HepG2 (cell line): ENCODE data around the gene PRSS27. TPM values are rescaled to one million over a fixed set of nuclear protein-coding genes. Genes with fewer than 3 reads are reported as not detected.

Source experiments
- ATF4 ChIP-seq, 2 experiments: fragments of 450-650 bp in 1 of 2; sonication (generic) in 1 of 2; formaldehyde crosslinking; IDR thresholded peaks; 2 replicates each; pipeline versions ENCODE4 v1.5.0 to v1.8.0; 2020 to 2022; ENCODE audit warnings: mild to moderate bottlenecking in 1 of 2, missing genetic modification reagents in 1 of 2
- EZH2 ChIP-seq: conservative IDR thresholded peaks from 2 replicates; pipeline ENCODE4 v1.6.1; 2012; ENCODE audit warnings: mild to moderate bottlenecking, low read depth, low read length, moderate library complexity
- FOXP4 ChIP-seq: sonication (generic); formaldehyde crosslinking; IDR thresholded peaks from 2 replicates; pipeline ENCODE4 v1.4.0; 2020; ENCODE audit warnings: missing genetic modification reagents
- GATAD1 ChIP-seq: IDR thresholded peaks from 2 replicates; pipeline ENCODE4 v1.6.1; 2016; ENCODE audit warnings: missing genetic modification reagents, missing compliant biosample characterization
- HNRNPK ChIP-seq: fragments of 200-400 bp; formaldehyde crosslinking; IDR thresholded peaks from 2 replicates; pipeline ENCODE4 v1.6.1; 2018; ENCODE audit warnings: low read length, low read depth, moderate library complexity, mild to moderate bottlenecking; ENCODE audit not compliant: poor library complexity, severe bottlenecking
- PCBP1 ChIP-seq: fragments of 200-400 bp; formaldehyde crosslinking; IDR thresholded peaks from 2 replicates; pipeline ENCODE4 v1.6.1; 2017; ENCODE audit warnings: mild to moderate bottlenecking, low read depth, low read length, borderline replicate concordance
- SALL1 ChIP-seq: sonication (generic); formaldehyde crosslinking; IDR thresholded peaks from 2 replicates; pipeline ENCODE4 v1.8.0; 2022; ENCODE audit warnings: mild to moderate bottlenecking, missing genetic modification reagents
- SIN3B ChIP-seq: fragments of 150-350 bp; IDR thresholded peaks from 2 replicates; pipeline ENCODE4 v1.6.1; 2014; ENCODE audit warnings: low read length
- SMYD3 ChIP-seq: sonication (generic); formaldehyde crosslinking; IDR thresholded peaks from 2 replicates; pipeline ENCODE4 v1.8.1; 2023; ENCODE audit warnings: mild to moderate bottlenecking, missing genetic modification reagents
- STAT5B ChIP-seq: sonication (generic); formaldehyde crosslinking; IDR thresholded peaks from 2 replicates; pipeline ENCODE4 v1.4.0; 2020; ENCODE audit warnings: missing genetic modification reagents
- ZNF3 ChIP-seq: IDR thresholded peaks from 2 replicates; pipeline ENCODE4 v1.7.0; 2017; ENCODE audit warnings: inconsistent platforms
- ZNF326 ChIP-seq: sonication (generic); formaldehyde crosslinking; IDR thresholded peaks from 2 replicates; pipeline ENCODE4 v1.4.0; 2020; ENCODE audit warnings: missing genetic modification reagents, borderline replicate concordance
- ZNF574 ChIP-seq: sonication (generic); formaldehyde crosslinking; IDR thresholded peaks from 2 replicates; pipeline ENCODE4 v1.4.0; 2020; ENCODE audit warnings: missing genetic modification reagents
- ZNF639 ChIP-seq: conservative IDR thresholded peaks from 2 replicates; pipeline ENCODE4 v1.6.1; 2018; ENCODE audit warnings: missing genetic modification reagents
- ZNF816 ChIP-seq: sonication (generic); formaldehyde crosslinking; IDR thresholded peaks from 2 replicates; pipeline ENCODE4 v1.8.0; 2022; ENCODE audit warnings: missing genetic modification reagents, mild to moderate bottlenecking, borderline replicate concordance
- ZSCAN30 ChIP-seq: sonication (generic); formaldehyde crosslinking; IDR thresholded peaks from 2 replicates; pipeline ENCODE4 v1.5.0; 2020; ENCODE audit warnings: mild to moderate bottlenecking, missing genetic modification reagents
- polyA plus RNA-seq, 8 experiments: library from polyadenylated mRNA; depleted of rRNA in 3 of 8; stranded (reverse) in 7 of 8; unstranded in 1 of 8; fragments of >200 nt; fragmentation: Illumina TruSeq in 4 of 8; extraction: Trizol in 4 of 8; gene quantifications; 2 replicates each; pipeline versions ENCODE4 v1.2.1 to v1.2.3, GENCODE V29; 2011 to 2016; ENCODE audit warnings: low read depth in 4 of 8, missing spikeins in 1 of 8, mixed read lengths in 1 of 8; ENCODE audit not compliant: insufficient read depth in 1 of 8
- total RNA-seq, 5 experiments: library from RNA; depleted of rRNA; stranded (reverse); fragments of >200 nt; fragmentation: Illumina TruSeq; extraction: Trizol; gene quantifications; 2 replicates each; pipeline ENCODE4 v1.2.3, GENCODE V29; 2016; ENCODE audit warnings: low read depth in 1 of 5
- TF ChIP-seq, protein P1 (sequence below): sonication (generic); formaldehyde crosslinking; IDR thresholded peaks from 2 replicates; pipeline ENCODE4 v1.8.1; 2023; ENCODE audit warnings: mild to moderate bottlenecking, missing genetic modification reagents
- TF ChIP-seq, protein P2 (sequence below): sonication (generic); formaldehyde crosslinking; IDR thresholded peaks from 2 replicates; pipeline ENCODE4 v1.8.1; 2023; ENCODE audit warnings: mild to moderate bottlenecking, missing genetic modification reagents, borderline replicate concordance

PRSS27 gene
- total and polyA plus RNA-seq, 2 of the 13 experiments (the other 11 are each of a cell fraction or from before 2014, with no cell fraction given): 0.20 to 0.73 TPM

- TF ChIP-seq ZNF3: no peak
- TF ChIP-seq ZSCAN30 (CRISPR knock-in tag): no peak
- TF ChIP-seq, protein P1, sequence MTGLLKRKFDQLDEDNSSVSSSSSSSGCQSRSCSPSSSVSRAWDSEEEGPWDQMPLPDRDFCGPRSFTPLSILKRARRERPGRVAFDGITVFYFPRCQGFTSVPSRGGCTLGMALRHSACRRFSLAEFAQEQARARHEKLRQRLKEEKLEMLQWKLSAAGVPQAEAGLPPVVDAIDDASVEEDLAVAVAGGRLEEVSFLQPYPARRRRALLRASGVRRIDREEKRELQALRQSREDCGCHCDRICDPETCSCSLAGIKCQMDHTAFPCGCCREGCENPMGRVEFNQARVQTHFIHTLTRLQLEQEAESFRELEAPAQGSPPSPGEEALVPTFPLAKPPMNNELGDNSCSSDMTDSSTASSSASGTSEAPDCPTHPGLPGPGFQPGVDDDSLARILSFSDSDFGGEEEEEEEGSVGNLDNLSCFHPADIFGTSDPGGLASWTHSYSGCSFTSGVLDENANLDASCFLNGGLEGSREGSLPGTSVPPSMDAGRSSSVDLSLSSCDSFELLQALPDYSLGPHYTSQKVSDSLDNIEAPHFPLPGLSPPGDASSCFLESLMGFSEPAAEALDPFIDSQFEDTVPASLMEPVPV (CRISPR knock-in tag): no peak
- no peak for TF ChIP-seq STAT5B (CRISPR knock-in tag)
- TF ChIP-seq EZH2: no peak
- TF ChIP-seq ZNF816 (CRISPR knock-in tag): no peak
- TF ChIP-seq ZNF574 (CRISPR knock-in tag): peak; percentile 90
- no peak for TF ChIP-seq SMYD3 (CRISPR knock-in tag)
- TF ChIP-seq GATAD1 (CRISPR knock-in tag): peak; percentile 89
- TF ChIP-seq FOXP4 (CRISPR knock-in tag): no peak
- TF ChIP-seq PCBP1: no peak
- TF ChIP-seq SALL1 (CRISPR knock-in tag): peak; percentile 36; the same call in 1 of the 2 replicates
- TF ChIP-seq SIN3B: peak; percentile 61; the same call in 1 of the 2 replicates
- TF ChIP-seq ATF4 (CRISPR knock-in tag; IDR thresholded peaks at IDR 0.05): no peak
- TF ChIP-seq, protein P2, sequence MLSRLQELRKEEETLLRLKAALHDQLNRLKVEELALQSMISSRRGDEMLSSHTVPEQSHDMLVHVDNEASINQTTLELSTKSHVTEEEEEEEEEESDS (CRISPR knock-in tag): no peak
- peak; percentile 67 for TF ChIP-seq HNRNPK
- TF ChIP-seq ZNF326: no peak
- peak; percentile 100 for TF ChIP-seq ZNF639 (CRISPR knock-in tag)
These were observed 952 bp upstream of the PRSS27 start (continued) for GRCh38 chr16:2720719-2721633.
